ENCODE measurements around the gene TRAPPC11.

Gene TRAPPC11

DNA sequence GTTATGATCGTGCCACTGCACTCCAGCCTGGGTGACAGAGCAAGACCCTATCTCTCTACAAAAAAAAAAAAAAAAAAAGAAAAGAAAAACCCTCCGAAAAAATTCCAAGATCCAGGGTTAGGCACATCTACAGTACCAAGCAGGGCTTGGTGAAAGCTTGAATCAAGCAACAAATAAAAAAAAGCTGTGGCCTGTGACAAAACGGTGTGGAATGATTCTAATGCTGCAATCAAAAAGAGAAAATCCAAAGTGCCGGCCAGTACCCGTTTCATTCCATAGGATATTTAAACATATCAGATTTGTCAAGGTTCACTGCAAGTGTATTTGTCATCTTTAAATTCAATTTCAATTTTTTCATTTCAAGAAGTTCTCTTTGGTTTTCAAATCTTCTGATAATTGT lies 20.7 kb upstream of the TRAPPC11 start:
- DNase-seq, result no peak

DNA sequence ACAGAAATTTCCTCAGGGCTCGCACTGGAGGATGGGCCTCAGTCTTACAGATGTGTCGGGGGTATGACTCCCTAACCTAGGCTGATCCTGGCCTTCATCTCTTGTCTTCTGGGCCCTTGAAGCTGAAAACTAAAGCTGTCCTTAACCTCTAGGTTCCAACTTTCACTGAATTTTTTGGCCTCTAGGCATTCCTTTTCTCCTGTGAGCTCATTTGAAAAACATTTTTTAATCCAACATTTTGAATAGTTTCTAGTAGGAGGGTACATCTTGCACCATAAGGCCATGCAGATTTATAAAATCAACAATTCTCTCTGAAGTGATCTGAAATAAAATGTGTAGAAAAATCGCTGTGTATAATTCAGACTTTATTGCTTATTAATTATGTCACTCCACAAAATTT lies 19.8 kb upstream of the TRAPPC11 start:
- DNase-seq, result no peak

DNA sequence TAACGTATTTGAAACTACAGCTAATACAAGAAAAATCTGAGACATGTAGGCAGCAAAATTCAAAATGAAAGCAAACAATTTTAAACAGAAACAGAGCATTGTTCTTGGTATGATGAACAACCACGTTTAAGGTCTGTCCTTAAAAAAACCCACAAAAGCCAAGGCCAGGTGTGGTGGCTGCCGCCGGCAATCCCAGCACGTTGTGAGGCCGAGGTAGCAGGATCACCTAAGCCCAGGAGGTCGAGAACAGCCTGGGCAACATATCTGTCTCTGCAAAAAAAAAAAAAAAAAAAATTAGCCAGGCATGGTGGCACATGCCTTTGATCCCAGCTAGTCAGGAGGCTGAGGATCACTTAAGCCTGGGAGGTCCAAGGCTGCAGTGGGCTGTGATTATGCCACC lies 13.8 kb upstream of the TRAPPC11 start:
- no peak for DNase-seq

DNA sequence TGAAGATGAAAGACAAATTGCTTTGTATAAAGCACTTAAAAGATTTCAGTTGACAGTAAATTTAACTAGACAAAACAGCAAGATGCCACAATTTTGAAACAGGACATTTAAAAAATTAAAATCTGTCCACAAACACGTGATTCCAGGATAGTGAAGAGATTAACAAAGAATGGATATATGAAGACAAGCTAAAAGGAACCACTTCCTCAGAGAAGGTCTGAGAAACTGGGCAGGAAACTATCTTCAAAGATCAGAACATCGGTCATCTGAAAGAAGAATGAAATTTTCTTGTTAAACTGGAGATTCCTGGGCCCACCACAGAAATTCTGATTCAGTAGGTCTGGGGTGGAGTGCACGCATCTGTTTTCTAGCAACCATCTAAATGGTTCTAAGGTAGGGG lies 1.5 kb upstream of the TRAPPC11 start:
- no peak for DNase-seq

GRCh38 chr4:183658362-183659028 lies 598 bp upstream of the TRAPPC11 start:
- DNase-seq, result peak; percentile 25

- DNase-seq, result no peak
These were observed 764 bp downstream of the TRAPPC11 start for GRCh38 chr4:183659872-183660242.

DNA sequence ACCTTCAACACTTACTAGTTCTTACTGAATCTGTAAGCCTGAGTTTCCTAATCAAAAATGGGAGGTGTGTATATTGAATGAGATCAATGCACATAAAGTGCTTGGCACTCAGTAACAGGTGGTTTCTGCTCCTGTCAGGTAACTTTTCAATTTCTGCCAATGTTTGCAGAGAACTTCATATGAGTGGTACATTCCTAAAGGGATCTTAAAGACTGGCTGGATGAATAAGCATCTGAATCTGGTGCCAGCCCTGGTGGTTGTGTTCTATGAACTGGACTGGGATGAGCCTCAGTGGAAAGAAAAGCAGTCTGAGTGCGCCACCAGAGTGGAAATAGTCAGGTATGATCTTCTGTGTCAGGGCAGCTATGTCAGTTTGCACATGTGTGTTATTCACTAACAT lies 7.0 kb downstream of the TRAPPC11 start:
- no peak for DNase-seq

GRCh38 chr4:183670251-183670650 lies 11.2 kb downstream of the TRAPPC11 start:
- no peak for DNase-seq

- DNase-seq, result no peak
These were observed 12.0 kb downstream of the TRAPPC11 start for GRCh38 chr4:183670960-183671555.

GRCh38 chr4:183674153-183674552 lies 15.1 kb downstream of the TRAPPC11 start:
- DNase-seq, result peak; percentile 37

DNA sequence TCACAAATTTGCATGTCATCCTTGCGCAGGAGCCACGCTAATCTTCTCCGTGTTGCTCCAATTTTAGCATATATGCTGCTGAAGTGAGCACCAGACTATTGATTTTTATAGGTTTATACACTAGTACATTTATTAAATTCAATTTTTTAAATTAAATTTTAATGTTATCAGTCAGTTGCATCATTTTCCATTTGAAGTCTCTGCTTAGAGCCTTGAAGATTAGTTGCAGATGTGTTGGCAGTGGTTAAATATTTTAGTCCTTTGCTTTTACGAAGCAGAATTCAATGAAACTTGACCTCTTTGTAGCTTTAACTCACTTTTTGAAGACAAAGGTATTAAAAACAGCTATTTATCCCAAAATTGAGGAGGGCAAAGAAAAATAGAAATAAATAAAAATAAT lies 16.5 kb downstream of the TRAPPC11 start:
- DNase-seq, result no peak

GRCh38 chr4:183681119-183681518 lies 22.0 kb downstream of the TRAPPC11 start:
- DNase-seq, result no peak

DNA sequence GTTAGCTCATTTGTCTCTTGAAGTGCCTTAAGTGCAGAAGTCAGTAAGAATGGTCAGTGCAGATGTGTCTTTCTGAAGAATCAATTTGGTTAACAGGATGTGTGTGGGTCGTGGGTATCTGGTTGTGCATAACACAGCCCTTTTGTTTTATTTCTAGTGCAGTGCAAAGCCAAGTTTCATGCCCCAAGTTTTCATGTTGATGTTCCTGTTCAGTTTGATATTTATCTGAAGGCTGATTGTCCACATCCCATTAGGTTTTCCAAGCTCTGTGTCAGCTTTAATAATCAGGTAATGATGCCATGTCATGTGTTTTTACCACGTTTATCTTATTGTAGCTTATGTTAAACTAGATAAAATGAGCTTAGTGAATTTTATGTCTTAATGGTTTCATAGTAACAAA lies 27.4 kb downstream of the TRAPPC11 start:
- DNase-seq, result no peak

GRCh38 chr4:183688216-183688615 lies 29.1 kb downstream of the TRAPPC11 start:
- DNase-seq, result no peak

GRCh38 chr4:183691006-183691405 lies 31.9 kb downstream of the TRAPPC11 start:
- no peak for DNase-seq

- no peak for DNase-seq
These were observed 32.8 kb downstream of the TRAPPC11 start for GRCh38 chr4:183691897-183692296.

DNA sequence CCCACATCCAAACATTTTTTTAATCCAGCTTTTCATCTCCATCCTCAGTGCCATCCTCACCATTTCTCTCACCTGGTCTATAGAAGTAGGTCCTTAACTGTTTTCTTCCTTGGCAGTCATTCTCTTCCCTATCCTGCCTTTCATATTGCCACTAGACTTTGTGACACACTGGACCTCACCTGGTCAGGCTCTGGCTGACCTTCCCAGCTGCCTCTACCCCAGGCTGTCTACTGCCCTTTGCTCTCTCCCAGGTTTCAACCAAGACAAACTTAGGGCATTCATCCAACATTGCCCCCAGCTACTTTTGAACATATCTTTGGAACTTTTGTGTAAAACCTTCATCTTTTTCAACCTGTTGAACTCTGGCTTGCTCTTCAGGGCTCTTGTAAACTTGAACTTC lies 39.8 kb downstream of the TRAPPC11 start:
- no peak for DNase-seq

- DNase-seq, result no peak
These were observed 41.3 kb downstream of the TRAPPC11 start for GRCh38 chr4:183700407-183700806.

DNA sequence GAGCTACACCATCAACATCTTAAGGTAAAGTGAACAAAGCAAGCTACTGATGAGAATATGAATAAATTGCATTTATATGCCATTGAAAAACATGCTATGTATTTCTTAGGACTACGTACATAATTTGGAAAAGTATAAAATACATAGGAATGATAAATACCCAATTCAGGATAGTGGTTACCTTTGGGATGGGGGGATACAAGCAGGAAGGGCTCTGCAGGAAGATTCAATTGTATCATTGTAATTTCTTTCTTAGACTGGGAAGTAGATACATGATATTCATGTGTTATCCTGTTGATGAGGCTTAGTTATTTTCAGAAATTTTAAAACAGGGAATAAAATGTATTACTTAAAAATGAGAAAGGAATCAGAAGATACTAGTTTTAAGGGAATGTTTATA lies 43.4 kb downstream of the TRAPPC11 start:
- no peak for DNase-seq

GRCh38 chr4:183714626-183715025 lies 55.5 kb downstream of the TRAPPC11 start:
- DNase-seq, result no peak

GRCh38 chr4:183716302-183716701 lies 57.2 kb downstream of the TRAPPC11 start:
- DNase-seq, result no peak

- no peak for DNase-seq
These were observed 59.8 kb downstream of the TRAPPC11 start for GRCh38 chr4:183718876-183719275.

DNA sequence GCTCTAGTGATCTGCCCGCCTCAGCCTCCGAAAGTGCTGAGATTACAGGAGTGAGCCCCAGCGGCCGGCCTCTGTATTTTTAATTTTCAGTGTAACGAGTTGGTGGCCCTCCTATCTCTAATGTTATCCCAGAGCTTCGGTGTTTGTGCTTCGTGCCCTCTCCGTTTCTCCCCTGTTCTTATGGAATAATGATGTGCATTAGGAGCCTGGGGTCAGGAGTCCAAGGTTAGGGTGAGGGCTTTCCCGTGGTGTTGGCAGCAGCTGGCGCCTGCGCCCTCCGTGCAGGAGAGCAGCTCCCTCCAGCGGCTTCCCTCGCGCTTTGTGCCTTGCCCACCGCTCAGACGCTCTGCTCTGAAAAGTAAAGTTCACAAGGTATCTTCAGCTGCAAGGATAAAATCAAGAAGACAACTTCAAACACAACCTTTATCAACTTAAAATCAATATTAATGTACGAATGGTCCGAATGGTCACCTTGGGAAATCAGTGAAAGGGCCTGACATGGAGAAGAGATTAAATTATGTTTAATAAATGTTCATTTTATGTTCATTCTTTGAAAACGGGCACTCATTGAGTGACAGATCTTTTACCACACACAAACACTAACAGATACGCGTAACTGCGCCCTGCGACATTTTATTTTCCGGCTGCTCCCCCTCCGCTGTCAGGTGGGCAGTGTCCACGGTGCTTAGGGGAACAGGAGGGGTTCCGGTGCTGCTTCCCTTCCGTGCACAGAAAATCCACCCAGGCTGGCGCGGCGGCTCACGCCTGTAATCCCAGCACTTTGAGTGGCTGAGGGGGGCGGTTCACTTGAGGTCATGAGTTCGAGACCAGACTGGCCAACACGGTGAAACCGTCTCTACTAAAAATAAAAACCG lies 62.4 kb downstream of the TRAPPC11 start:
- DNase-seq, result peak; percentile 64
